Common myeloid progenitor, CD34-positive (primary cell): ENCODE results near the gene UBR3.

Source experiments
- CTCF ChIA-PET: fragments of 350-600 bp; sonication (Branson Sonifier 250); formaldehyde crosslinking; loops from one replicate; lab custom pipeline; 2021; ENCODE audit warnings: antibody characterized with exemption; lab: Charles Lee
- POLR2A ChIA-PET: fragments of 350-600 bp; sonication (Branson Sonifier 250); formaldehyde crosslinking; loops from one replicate; lab custom pipeline; 2021; ENCODE audit warnings: antibody characterized with exemption; lab: Charles Lee
- DNase-seq, 3 donors: peaks; one replicate each; pipeline versions ENCODE4 v3.0.0 to v3.0.0-alpha.2; 2013
- H3K27ac ChIP-seq, 2 experiments: 1 replicate in 1 of 2; 2 replicates in 1 of 2; pipeline ENCODE4 v1.7.0; 2013; ENCODE audit warnings: inconsistent platforms in 2 of 2, low read length in 2 of 2, mild to moderate bottlenecking in 2 of 2, low read depth in 1 of 2, moderate library complexity in 1 of 2; ENCODE audit not compliant: severe bottlenecking in 2 of 2, insufficient read depth in 1 of 2, poor library complexity in 1 of 2
- H3K27me3 ChIP-seq, 5 experiments: replicated peaks in 2 of 5; 1 replicate in 3 of 5; 2 replicates in 2 of 5; pipeline versions ENCODE4 v1.6.1 to v1.7.0; 2013; ENCODE audit warnings: low read length in 4 of 5, mild to moderate bottlenecking in 2 of 5, moderate library complexity in 2 of 5, inconsistent platforms in 1 of 5; ENCODE audit not compliant: insufficient read depth in 5 of 5, control insufficient read depth in 4 of 5
- H3K36me3 ChIP-seq, 4 experiments: 1 replicate in 2 of 4; 2 replicates in 2 of 4; pipeline versions ENCODE4 v1.6.1 to v1.7.0; 2013; ENCODE audit warnings: low read length in 3 of 4, control low read depth in 1 of 4, mild to moderate bottlenecking in 1 of 4; ENCODE audit not compliant: control insufficient read depth in 4 of 4, insufficient read depth in 4 of 4
- H3K4me1 ChIP-seq, 4 experiments: 1 replicate in 3 of 4; 2 replicates in 1 of 4; pipeline versions ENCODE4 v1.6.1 to v1.7.1; 2013; ENCODE audit warnings: low read length in 3 of 4, mild to moderate bottlenecking in 3 of 4, control low read depth in 1 of 4, inconsistent platforms in 1 of 4, moderate library complexity in 1 of 4; ENCODE audit not compliant: control insufficient read depth in 4 of 4, insufficient read depth in 4 of 4; ENCODE audit errors: control extremely low read depth in 1 of 4
- H3K4me3 ChIP-seq, 7 experiments: 1 replicate in 4 of 7; 2 replicates in 3 of 7; pipeline versions ENCODE4 v1.5.1 to v1.7.0; 2013; ENCODE audit warnings: mild to moderate bottlenecking in 7 of 7, low read length in 6 of 7, moderate library complexity in 6 of 7, inconsistent platforms in 2 of 7, low read depth in 2 of 7, control low read depth in 1 of 7; ENCODE audit not compliant: insufficient read depth in 4 of 7, control insufficient read depth in 1 of 7; ENCODE audit errors: extremely low read depth in 1 of 7
- H3K9me3 ChIP-seq, 5 experiments: 1 replicate in 4 of 5; 2 replicates in 1 of 5; pipeline versions ENCODE4 v1.6.1 to v1.7.1; 2013; ENCODE audit warnings: low read length in 4 of 5, mild to moderate bottlenecking in 2 of 5, inconsistent platforms in 1 of 5, low read depth in 1 of 5, moderate library complexity in 1 of 5; ENCODE audit not compliant: control insufficient read depth in 4 of 5, insufficient read depth in 2 of 5; ENCODE audit errors: control extremely low read depth in 1 of 5
- WGBS: methylation state at CpG from one replicate; pipeline ENCODE4 v1.1.5; 2013; ENCODE audit not compliant: insufficient coverage; 5-methylcytosine and 5-hydroxymethylcytosine counted together

UBR3 gene

DNA sequence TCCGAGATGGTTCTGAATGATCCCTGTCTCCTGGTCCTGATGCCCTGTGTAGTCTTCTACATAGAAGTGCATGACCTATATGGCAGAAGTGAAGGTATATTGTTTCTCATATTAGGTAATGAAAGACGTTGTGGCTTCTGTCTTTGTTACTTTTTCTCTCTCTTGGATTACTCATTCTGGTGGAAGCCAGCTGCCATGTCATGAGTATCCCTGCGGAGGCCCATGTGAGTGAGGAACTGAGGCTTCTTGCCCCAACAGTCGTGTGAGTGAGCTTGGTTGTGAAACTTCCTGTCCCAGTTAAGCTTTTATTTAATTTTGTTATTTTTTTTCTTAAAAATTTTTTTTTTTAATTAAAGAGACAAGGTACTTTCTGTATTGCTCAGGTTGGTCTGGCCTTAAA, 134.7 kb downstream of the UBR3 start:
- no peak overlapping the region for H3K4me3 ChIP-seq
- H3K36me3 ChIP-seq: peaks cover 15 to 42% (median 25%) of the 10 kb centered on the region in 4 experiments
- CTCF ChIA-PET: no interaction called here
- WGBS: 71% methylated on average over 1 of the region's 4 CpGs
- no peaks in the 10 kb centered on the region for H3K27me3 ChIP-seq
- DNase-seq: peak; percentile 7 to 59 (median 52)
- no peak overlapping the region for H3K27ac ChIP-seq
- POLR2A ChIA-PET: no interaction called here
- H3K4me1 ChIP-seq: no peaks in the 10 kb centered on the region
- H3K9me3 ChIP-seq: peaks cover 0 to 8% (median 2%) of the 10 kb centered on the region in 5 experiments

DNA sequence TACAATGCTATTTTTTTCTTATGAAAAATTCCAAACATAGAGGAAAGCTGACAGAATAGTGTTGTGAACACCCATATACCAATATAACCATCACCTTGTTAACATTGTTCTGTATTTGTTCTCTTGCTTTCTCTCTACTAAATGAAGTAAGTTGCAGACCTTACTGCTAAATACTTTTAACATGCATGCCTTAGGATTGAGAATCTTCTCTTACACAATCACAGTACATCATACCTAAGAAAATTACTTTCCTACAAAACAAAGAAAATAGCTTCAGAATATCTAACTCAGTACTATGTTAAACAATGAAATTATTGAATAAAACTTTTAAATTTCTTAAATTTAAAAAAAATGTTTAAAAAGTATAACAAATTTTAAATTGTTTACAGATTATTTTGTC, 136.5 kb downstream of the UBR3 start:
- Histone ChIP-seq H3K36me3 (peaks cover 12 to 35% (median 21%) of the 10 kb centered on the region in 4 experiments), H3K9me3 (peaks cover 0 to 8% (median 2%) of the 10 kb centered on the region in 5 experiments), H3K27me3 (no peaks in the 10 kb centered on the region), H3K4me3 (no peak overlapping the region), H3K4me1 (no peaks in the 10 kb centered on the region), H3K27ac (no peak overlapping the region)
- DNase-seq: no peak
- ChIA-PET CTCF (no interaction called here), POLR2A (no interaction called here)

DNA sequence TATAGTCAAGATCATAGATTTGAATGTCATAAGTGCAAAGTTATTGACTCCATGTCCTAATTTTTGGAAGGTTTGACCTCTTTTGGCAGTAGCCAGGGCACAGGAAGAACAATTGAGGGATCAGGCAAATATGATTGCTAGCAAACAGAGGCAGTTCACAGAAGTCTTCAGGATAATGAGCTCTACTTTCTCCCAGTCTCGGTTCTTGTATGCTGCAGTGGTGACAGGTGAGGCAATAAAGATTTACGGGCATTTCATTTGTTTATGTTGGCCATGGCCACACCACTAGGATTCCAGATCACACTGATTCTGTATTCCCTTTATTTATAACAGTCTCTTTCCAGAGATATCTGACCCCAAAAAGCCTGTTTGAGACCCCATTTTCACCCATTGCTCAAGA, 137.5 kb downstream of the UBR3 start:
- H3K4me1 ChIP-seq: no peaks in the 10 kb centered on the region
- peaks cover 0 to 1% (median under 1%) of the 10 kb centered on the region in 5 experiments for H3K9me3 ChIP-seq
- ChIA-PET POLR2A (no interaction called here), CTCF (no interaction called here)
- no peaks in the 10 kb centered on the region for H3K27me3 ChIP-seq
- no CpG with 5 or more reads among the region's 2 CpGs for WGBS
- H3K27ac ChIP-seq: no peak overlapping the region
- H3K4me3 ChIP-seq: no peak overlapping the region
- H3K36me3 ChIP-seq: peaks cover 7 to 26% (median 12%) of the 10 kb centered on the region in 4 experiments
- DNase-seq: no peak

DNA sequence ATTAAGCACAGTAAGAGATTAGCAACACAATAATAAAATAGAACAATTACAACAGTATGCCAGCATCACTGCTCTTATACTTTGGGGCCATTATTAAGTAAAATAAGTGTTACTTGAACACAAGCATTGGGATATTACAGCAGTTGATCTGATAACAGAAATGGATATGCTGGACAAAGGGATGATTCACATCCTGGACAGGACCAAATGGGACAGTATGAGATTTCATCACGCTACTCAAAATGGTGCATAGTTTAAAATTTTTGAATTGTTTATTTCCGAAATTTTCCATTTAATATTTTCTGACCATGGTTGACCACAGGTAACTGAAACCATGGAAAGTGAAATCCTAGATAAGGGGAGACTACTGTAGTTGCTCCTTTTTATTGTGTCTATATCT, 138.2 kb downstream of the UBR3 start:
- Histone ChIP-seq H3K27me3 (no peaks in the 10 kb centered on the region), H3K4me1 (no peaks in the 10 kb centered on the region), H3K27ac (no peak overlapping the region), H3K36me3 (peaks cover 7 to 26% (median 12%) of the 10 kb centered on the region in 4 experiments), H3K4me3 (no peak overlapping the region), H3K9me3 (peaks cover 0 to 2% (median 0%) of the 10 kb centered on the region in 5 experiments)
- POLR2A ChIA-PET: no interaction called here
- no peak for DNase-seq
- CTCF ChIA-PET: no interaction called here
- WGBS: no CpG with 5 or more reads among the region's 2 CpGs

- peaks cover 0 to 2% (median 0%) of the 10 kb centered on the region in 5 experiments for H3K9me3 ChIP-seq
- H3K27ac ChIP-seq: no peak overlapping the region
- H3K4me3 ChIP-seq: no peak overlapping the region
- H3K4me1 ChIP-seq: no peaks in the 10 kb centered on the region
- WGBS: no CpG with 5 or more reads among the region's 4 CpGs
- H3K27me3 ChIP-seq: no peaks in the 10 kb centered on the region
- POLR2A ChIA-PET: no interaction called here
- H3K36me3 ChIP-seq: peaks cover under 1 to 17% (median 10%) of the 10 kb centered on the region in 4 experiments
- DNase-seq: no peak
- CTCF ChIA-PET: no interaction called here
Measured at GRCh38 chr2:169966454-169966853, 139.2 kb downstream of the UBR3 start.

DNA sequence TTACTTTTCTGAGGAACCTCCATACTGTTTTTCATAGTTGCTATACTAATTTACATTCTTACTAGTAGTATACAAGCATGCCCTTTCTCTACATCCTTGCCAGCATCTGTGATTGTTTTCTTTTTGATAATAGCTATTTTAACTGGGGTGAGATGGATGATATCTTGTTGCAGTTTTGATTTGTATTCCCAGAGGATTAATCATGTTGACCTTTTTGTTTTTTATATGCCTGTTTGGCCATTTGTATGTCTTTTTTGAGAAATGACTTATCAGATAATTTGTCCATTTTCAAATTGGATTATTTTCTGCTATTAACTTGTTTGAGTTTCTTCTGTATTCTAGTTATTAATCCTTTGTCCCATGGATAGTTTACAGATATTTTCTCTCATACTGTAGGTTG, 141.5 kb downstream of the UBR3 start:
- Histone ChIP-seq H3K9me3 (peaks cover 0 to 2% (median 0%) of the 10 kb centered on the region in 5 experiments), H3K4me1 (no peaks in the 10 kb centered on the region), H3K27me3 (no peaks in the 10 kb centered on the region), H3K36me3 (peaks cover 0 to 13% (median 7%) of the 10 kb centered on the region in 4 experiments), H3K4me3 (no peak overlapping the region), H3K27ac (no peak overlapping the region)
- ChIA-PET CTCF (no interaction called here), POLR2A (no interaction called here)
- DNase-seq: no peak

GRCh38 chr2:169975221-169975620, 148.0 kb downstream of the UBR3 start:
- H3K27me3 ChIP-seq: no peaks in the 10 kb centered on the region
- no peak overlapping the region for H3K27ac ChIP-seq
- no peaks in the 10 kb centered on the region for H3K4me1 ChIP-seq
- H3K36me3 ChIP-seq: peaks cover 0 to 26% (median 8%) of the 10 kb centered on the region in 4 experiments
- peaks cover 5 to 22% (median 9%) of the 10 kb centered on the region in 5 experiments for H3K9me3 ChIP-seq
- no peak overlapping the region for H3K4me3 ChIP-seq
- POLR2A ChIA-PET: no interaction called here
- CTCF ChIA-PET: no interaction called here
- WGBS: 100% methylated on average over 1 of the region's 3 CpGs
- DNase-seq: no peak
